Activated CD8-positive, alpha-beta memory T cell treated with anti-CD3 and anti-CD28 coated beads, Interleukin-2, amount 10 ng/mL, durations not matched to agents 7 days and 5 days (primary cell): ENCODE measurements around the gene DTWD2. TPM values are rescaled to one million over a fixed set of nuclear protein-coding genes. Genes with fewer than 3 reads are reported as not detected.

Experiments
- ATAC-seq: fragments of 150-1000 bp; cut with Tn5 transposase; one replicate; pipeline ENCODE4 v1.10.0; 2021; ENCODE audit warnings: moderate library complexity
- CTCF ChIA-PET: fragments of 350-600 bp; sonication (Branson Sonifier 250); formaldehyde crosslinking; loops from one replicate; lab custom pipeline; 2021; ENCODE audit warnings: antibody characterized with exemption; lab: Charles Lee
- DNase-seq: peaks from one replicate; pipeline ENCODE4 v3.0.0-alpha.2; 2020
- H3K27ac Mint-ChIP-seq: one replicate; pipeline ENCODE4 v1.8.0; 2021; ENCODE audit warnings: mild to moderate bottlenecking, mixed read lengths
- H3K27me3 Mint-ChIP-seq: one replicate; pipeline ENCODE4 v1.8.0; 2021; ENCODE audit warnings: mixed read lengths
- H3K36me3 Mint-ChIP-seq: one replicate; pipeline ENCODE4 v1.8.0; 2021; ENCODE audit warnings: mild to moderate bottlenecking, mixed read lengths
- H3K4me1 Mint-ChIP-seq: one replicate; pipeline ENCODE4 v1.8.0; 2021; ENCODE audit warnings: mixed read lengths
- H3K4me3 Mint-ChIP-seq: one replicate; pipeline ENCODE4 v1.8.0; 2021; ENCODE audit warnings: mild to moderate bottlenecking, moderate library complexity, mixed read lengths
- H3K9me3 Mint-ChIP-seq: one replicate; pipeline ENCODE4 v1.8.0; 2022; ENCODE audit warnings: low read depth, mixed read lengths
- microRNA-seq: library from miRNA; unstranded; fragments of <30 nt; microRNA quantifications from one replicate; pipeline ENCODE4 v1.2.0, GENCODE V29; 2022
- total RNA-seq, 2 experiments: library from RNA; stranded (reverse); gene quantifications; one replicate each; pipeline ENCODE4 v1.2.3, GENCODE V29; 2021

DTWD2 gene
- total RNA-seq, 2 experiments from 2014 or later, result 1.5 to 2.6 TPM

DNA sequence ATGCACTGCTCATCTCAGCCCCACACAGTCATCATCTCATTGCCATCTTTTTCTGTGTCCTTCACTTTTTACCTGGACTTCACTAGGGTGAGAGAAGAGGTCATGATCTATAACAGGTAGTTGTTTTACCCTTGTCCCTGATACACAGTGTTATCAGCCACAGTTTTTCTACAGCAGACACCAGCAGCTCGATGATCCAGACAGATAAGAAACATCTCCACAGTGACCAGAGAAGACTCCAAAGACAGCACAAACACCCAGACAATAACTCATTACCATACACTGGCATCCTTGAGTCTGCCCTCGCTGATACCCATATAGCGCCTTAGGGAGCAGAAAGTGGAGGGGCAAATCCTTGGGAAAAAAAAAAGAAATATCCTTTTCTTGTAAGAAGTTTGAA lies 194.1 kb downstream of the DTWD2 start:
- Mint-ChIP-seq H3K4me3 (no peak overlapping the region), H3K9me3 (no peaks in the 10 kb centered on the region), H3K27me3 (peaks cover 4% of the 10 kb centered on the region), H3K4me1 (no peaks in the 10 kb centered on the region), H3K36me3 (no peaks in the 10 kb centered on the region), H3K27ac (no peak overlapping the region)
- CTCF ChIA-PET, result no interaction called here
- ATAC-seq (no peak), DNase-seq (no peak)

DNA sequence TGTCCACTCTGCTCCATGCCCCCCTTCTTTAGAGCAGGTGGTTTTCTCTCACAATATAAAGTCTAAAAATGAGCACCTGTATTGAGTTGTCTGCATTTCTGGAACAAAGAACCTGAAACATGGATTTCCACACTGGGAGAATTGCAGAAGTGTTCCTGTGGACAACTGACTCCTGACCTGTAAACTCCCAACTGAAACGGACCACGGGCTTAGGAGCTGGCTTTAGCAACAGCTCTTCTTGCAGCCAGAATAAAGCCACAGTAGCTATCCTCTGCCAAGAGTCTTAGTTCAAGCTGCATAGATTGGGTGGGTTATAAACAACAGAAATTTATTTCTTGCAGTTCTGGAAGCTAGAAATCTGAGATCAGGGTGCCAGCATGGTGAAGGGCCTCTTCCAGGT lies 194.7 kb downstream of the DTWD2 start:
- no peak for ATAC-seq
- no peak overlapping the region for H3K27ac Mint-ChIP-seq
- CTCF ChIA-PET, result no interaction called here

DNA sequence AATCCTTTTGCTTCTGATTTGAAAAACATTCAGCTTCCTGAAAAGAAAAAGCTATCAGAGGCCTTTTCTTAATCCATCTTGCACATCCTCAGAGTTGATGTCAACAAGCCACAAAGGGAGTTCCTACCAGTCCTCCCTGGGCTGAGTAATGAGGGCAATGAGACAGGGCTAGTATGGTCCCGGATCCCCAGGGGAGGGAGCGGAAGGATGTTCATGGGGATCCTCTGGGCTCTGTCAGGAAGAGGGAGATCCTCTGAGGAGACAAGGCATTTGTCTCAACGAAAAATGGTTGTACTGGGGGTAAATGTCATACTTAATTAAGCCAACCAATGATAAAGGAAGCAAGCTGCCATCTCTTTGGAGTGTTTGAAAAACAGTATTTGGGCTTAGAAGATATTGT lies 195.3 kb downstream of the DTWD2 start:
- no peak overlapping the region for H3K27ac Mint-ChIP-seq
- ATAC-seq (no peak), DNase-seq (no peak)
- H3K36me3 Mint-ChIP-seq, result no peaks in the 10 kb centered on the region
- no peak overlapping the region for H3K4me3 Mint-ChIP-seq
- no peaks in the 10 kb centered on the region for H3K9me3 Mint-ChIP-seq
- no peaks in the 10 kb centered on the region for H3K4me1 Mint-ChIP-seq
- peaks cover 7% of the 10 kb centered on the region for H3K27me3 Mint-ChIP-seq
- CTCF ChIA-PET, result interaction anchor here (1.2 to 2.6 kb wide), 2 partner anchors 712 to 1338 kb away, joined by 3 to 14 read pairs; no protein-coding TSS in a partner anchor

More for the DNA sequence above, 194.7 kb downstream of the DTWD2 start:
- no peaks in the 10 kb centered on the region for H3K36me3 Mint-ChIP-seq
- H3K4me1 Mint-ChIP-seq, result no peaks in the 10 kb centered on the region
- DNase-seq, result no peak
- H3K4me3 Mint-ChIP-seq, result no peak overlapping the region
- H3K9me3 Mint-ChIP-seq, result no peaks in the 10 kb centered on the region
- peaks cover 4% of the 10 kb centered on the region for H3K27me3 Mint-ChIP-seq

DNA sequence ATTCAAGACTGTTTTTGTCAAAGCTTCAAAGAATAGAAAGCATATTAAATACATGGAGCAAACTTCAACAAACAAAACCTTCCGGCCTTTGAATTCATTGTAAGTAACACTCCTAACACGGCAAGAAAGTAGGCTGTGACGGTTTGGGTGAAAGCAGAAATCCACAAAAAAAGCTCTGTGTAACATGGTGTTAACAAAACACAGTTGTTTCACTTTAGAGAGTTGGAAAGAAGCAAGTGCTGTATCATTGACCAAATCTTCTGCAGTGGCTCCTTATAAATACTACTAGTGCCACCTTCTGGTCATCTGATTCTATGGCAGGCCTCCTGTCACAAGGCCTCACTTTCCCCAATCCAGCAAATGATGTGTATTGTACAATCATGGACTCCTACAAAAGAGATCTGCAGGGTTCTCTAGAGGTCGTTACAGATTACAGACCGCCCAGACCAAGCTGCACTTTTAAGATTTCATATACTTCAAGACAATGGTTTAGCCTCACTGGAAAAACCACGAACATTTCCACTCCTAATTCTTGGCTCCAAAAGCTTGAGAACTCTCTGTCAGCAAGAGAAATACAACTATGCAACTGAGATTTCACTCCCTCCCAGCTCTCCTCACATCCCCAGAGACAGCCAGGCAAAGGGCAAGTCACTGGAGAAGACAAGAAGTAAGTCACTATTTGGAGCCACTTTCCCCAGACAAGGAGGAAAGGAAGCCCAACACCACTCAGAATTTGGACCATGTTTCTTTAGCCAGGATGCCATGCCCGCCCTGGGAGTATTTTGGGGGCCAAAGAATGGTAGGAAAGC lies 196.2 kb downstream of the DTWD2 start:
- no peak overlapping the region for H3K4me3 Mint-ChIP-seq
- ATAC-seq (peak; percentile 81), DNase-seq (peak; percentile 44)
- H3K27me3 Mint-ChIP-seq, result peaks cover 7% of the 10 kb centered on the region
- H3K27ac Mint-ChIP-seq, result no peak overlapping the region
- no peaks in the 10 kb centered on the region for H3K9me3 Mint-ChIP-seq
- no peaks in the 10 kb centered on the region for H3K4me1 Mint-ChIP-seq
- CTCF ChIA-PET, result interaction anchor here (0.9 to 2.6 kb wide), 5 partner anchors 9 to 1337 kb away, joined by 3 to 14 read pairs (median 3); no protein-coding TSS in a partner anchor
- no peaks in the 10 kb centered on the region for H3K36me3 Mint-ChIP-seq

DNA sequence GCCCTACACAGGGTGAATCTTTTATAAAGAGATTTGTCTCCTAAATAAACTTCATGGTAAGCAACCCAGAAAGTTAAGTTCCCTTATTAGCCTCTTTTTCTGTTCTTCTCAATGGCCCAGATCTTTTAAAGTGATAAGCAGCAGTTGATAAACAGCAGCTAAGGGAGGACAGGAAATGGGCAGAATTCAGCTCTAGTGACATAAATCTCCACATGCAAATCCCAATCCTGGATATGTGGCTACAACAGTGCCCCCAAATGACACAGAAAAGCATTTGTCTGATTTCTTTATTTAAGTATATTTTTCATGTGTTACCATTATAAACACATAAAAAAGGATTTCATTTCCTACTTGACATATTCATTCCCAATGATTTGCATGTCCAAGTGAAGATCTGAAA lies 199.0 kb downstream of the DTWD2 start:
- peaks cover 7% of the 10 kb centered on the region for H3K27me3 Mint-ChIP-seq
- no peak for DNase-seq
- H3K36me3 Mint-ChIP-seq, result no peaks in the 10 kb centered on the region
- CTCF ChIA-PET, result no interaction called here
- no peaks in the 10 kb centered on the region for H3K9me3 Mint-ChIP-seq
- H3K4me1 Mint-ChIP-seq, result no peaks in the 10 kb centered on the region
- no peak for ATAC-seq
- H3K27ac Mint-ChIP-seq, result no peak overlapping the region
- no peak overlapping the region for H3K4me3 Mint-ChIP-seq

DNA sequence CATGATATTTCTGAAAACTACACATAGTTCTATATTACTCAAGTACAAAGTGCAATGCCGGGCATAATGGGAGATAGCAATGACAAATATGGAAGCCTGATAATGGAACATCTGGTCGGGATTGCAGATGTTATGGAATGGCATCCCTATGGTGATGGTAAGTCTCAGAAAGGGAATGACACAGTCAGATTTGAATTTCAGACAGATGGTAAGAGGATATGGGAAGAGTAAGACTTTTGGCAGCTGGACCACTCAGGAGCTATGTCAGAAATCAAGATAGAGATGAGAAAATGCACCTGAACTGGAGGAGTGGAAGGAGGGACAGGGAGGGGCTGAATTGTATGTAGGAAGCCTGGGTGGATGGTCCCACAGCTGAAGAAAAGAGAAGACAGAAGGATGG lies 200.0 kb downstream of the DTWD2 start:
- no peaks in the 10 kb centered on the region for H3K4me1 Mint-ChIP-seq
- H3K36me3 Mint-ChIP-seq, result no peaks in the 10 kb centered on the region
- ATAC-seq (no peak), DNase-seq (no peak)
- CTCF ChIA-PET, result no interaction called here
- peaks cover 7% of the 10 kb centered on the region for H3K27me3 Mint-ChIP-seq
- no peak overlapping the region for H3K4me3 Mint-ChIP-seq
- no peaks in the 10 kb centered on the region for H3K9me3 Mint-ChIP-seq
- no peak overlapping the region for H3K27ac Mint-ChIP-seq

Small RNA genes lying within 50 kb of the gene (microRNA-seq; reads per million reads assigned to microRNA genes)
- not detected for gene MIR1244-2

Other genes with a start within 250 kb of the DTWD2 start
- 10 to 100 TPM; 30.4 to 35.5 TPM for gene DMXL1, start 82.5 kb upstream of the DTWD2 start, total RNA-seq